Tibial nerve (tissue), 4 donors: ENCODE results near the gene ZNF280D. TPM values are rescaled to one million over a fixed set of nuclear protein-coding genes. Genes with fewer than 3 reads are reported as not detected.

ENCODE experiments used
- DNase-seq, 2 donors: peaks; one replicate each; pipeline ENCODE4 v3.0.0-alpha.2; 2019; ENCODE audit warnings: low spot score in 2 of 2
- H3K27ac ChIP-seq, 4 donors: fragments of 200-600 bp; sonication (generic) in 3 of 4; one replicate each; pipeline ENCODE4 v1.5.1; 2017 to 2019; ENCODE audit warnings: mild to moderate bottlenecking in 1 of 4
- H3K27me3 ChIP-seq, 2 donors: fragments of 200-600 bp; sonication (generic) in 1 of 2; one replicate each; pipeline versions ENCODE4 v1.5.1 to v1.6.0; 2017 to 2019
- H3K36me3 ChIP-seq, 3 donors: fragments of 200-600 bp; sonication (generic); one replicate each; pipeline ENCODE4 v1.5.1; 2018 to 2019
- H3K4me1 ChIP-seq, 4 donors: fragments of 200-600 bp; sonication (generic) in 3 of 4; one replicate each; pipeline ENCODE4 v1.5.1; 2017 to 2019
- H3K4me3 ChIP-seq, 4 donors: fragments of 200-600 bp; sonication (generic) in 3 of 4; one replicate each; pipeline ENCODE4 v1.5.1; 2017 to 2019; ENCODE audit warnings: mild to moderate bottlenecking in 1 of 4, moderate library complexity in 1 of 4
- H3K9me3 ChIP-seq, 4 donors: fragments of 200-600 bp; sonication (generic) in 3 of 4; one replicate each; pipeline ENCODE4 v1.5.1; 2017 to 2019
- EP300 ChIP-seq, 2 donors: sonication (generic); formaldehyde crosslinking; IDR thresholded peaks; one replicate each; pipeline ENCODE4 v1.6.1; 2017; ENCODE audit warnings: antibody characterized with exemption in 2 of 2, mild to moderate bottlenecking in 1 of 2
- POLR2A ChIP-seq, 2 donors: fragments of 450-650 bp; IDR thresholded peaks; one replicate each; pipeline ENCODE4 v1.6.1; 2017; ENCODE audit warnings: antibody characterized with exemption in 2 of 2, mild to moderate bottlenecking in 2 of 2, moderate library complexity in 2 of 2
- WGBS, 2 donors: methylation state at CpG; one replicate each; pipeline ENCODE4 v1.1.5; 2018; 5-methylcytosine and 5-hydroxymethylcytosine counted together
- total RNA-seq, 4 donors: library from RNA; depleted of rRNA; stranded (reverse); fragments of >200 nt; gene quantifications; one replicate each; pipeline ENCODE4 v1.1.0, GENCODE V29; 2016
- TF ChIP-seq, protein P1 (sequence below), 5 experiments: fragments of 200-600 bp in 3 of 5; fragments of 450-650 bp in 2 of 5; sonication (generic) in 3 of 5; IDR thresholded peaks; one replicate each; pipeline ENCODE4 v1.5.1; 2016 to 2019; ENCODE audit warnings: antibody characterized with exemption in 5 of 5, mild to moderate bottlenecking in 3 of 5, moderate library complexity in 2 of 5

Gene ZNF280D
- total RNA-seq, 4 donors from 2014 or later, result 60.6 to 107 (median 75.2) TPM

DNA sequence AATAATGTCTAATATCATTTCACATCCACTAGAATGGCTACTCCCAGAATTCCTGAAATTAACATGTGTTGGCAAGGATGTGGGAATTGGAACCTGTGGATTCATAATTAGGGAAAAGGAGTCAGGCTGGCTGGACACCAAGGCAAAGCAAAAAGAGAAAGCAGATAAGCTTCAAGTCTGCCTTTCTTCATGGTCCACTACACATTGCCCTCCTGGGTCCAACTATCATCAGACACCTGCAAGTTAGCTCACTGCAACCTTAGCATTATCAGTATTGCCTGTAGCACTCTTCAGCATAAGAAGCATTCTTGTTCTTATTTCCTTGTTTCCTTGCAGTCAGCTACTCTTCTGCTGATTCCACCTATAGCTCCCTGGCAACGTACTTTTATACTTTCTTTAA, 124.3 kb downstream of the ZNF280D start:
- 78 to 84% methylated on average over 1 of the region's 1 CpG for WGBS, 2 donors
- Histone ChIP-seq H3K4me3 (no peak overlapping the region), H3K9me3 (peaks cover 0 to 9% (median 0%) of the 10 kb centered on the region in 4 donors), H3K4me1 (no peaks in the 10 kb centered on the region), H3K27ac (no peak overlapping the region), H3K27me3 (no peaks in the 10 kb centered on the region), H3K36me3 (no peaks in the 10 kb centered on the region)
- TF ChIP-seq, protein P1, sequence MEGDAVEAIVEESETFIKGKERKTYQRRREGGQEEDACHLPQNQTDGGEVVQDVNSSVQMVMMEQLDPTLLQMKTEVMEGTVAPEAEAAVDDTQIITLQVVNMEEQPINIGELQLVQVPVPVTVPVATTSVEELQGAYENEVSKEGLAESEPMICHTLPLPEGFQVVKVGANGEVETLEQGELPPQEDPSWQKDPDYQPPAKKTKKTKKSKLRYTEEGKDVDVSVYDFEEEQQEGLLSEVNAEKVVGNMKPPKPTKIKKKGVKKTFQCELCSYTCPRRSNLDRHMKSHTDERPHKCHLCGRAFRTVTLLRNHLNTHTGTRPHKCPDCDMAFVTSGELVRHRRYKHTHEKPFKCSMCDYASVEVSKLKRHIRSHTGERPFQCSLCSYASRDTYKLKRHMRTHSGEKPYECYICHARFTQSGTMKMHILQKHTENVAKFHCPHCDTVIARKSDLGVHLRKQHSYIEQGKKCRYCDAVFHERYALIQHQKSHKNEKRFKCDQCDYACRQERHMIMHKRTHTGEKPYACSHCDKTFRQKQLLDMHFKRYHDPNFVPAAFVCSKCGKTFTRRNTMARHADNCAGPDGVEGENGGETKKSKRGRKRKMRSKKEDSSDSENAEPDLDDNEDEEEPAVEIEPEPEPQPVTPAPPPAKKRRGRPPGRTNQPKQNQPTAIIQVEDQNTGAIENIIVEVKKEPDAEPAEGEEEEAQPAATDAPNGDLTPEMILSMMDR (IDR thresholded peaks at IDR 0.05), result no peak
- no peak for TF ChIP-seq EP300 (IDR thresholded peaks at IDR 0.05)
- no peak for TF ChIP-seq POLR2A (IDR thresholded peaks at IDR 0.05)
- no peak for DNase-seq

DNA sequence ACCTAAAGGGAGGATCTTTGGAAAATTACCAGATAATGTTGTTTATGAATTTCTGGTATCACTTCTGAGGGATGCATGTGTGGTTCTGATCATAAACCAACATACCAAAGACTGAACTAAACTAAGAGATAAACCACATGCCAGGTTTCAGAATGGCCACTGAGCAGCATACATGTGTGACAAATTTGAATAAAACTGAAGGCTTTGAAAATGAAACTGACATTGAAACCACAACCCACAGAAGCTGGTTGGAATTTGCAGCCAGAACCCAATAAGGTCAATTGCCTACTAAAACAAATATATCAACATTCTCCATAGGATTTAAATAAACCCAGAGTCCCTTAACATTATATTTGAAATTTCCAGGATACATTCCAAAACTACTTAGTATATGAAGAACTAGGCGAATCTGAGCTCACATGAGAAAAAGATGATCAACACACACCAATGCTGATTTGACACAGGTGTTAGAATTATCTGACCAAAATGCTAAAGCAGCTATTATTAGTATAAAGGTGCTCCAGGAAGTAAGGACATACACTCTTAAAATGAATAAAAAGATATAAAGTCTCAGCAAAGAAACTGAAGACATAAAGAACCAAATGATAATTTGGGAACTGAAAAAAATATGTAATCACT, 125.0 kb downstream of the ZNF280D start:
- 64 to 70% methylated on average over 1 of the region's 1 CpG for WGBS, 2 donors
- TF ChIP-seq POLR2A (IDR thresholded peaks at IDR 0.05), result no peak
- TF ChIP-seq, protein P1 (IDR thresholded peaks at IDR 0.05), result no peak
- no peak for TF ChIP-seq EP300 (IDR thresholded peaks at IDR 0.05)
- peaks cover 0 to 15% (median 0%) of the 10 kb centered on the region in 4 donors for H3K9me3 ChIP-seq
- DNase-seq, result no peak
- H3K4me1 ChIP-seq, result no peaks in the 10 kb centered on the region
- H3K27me3 ChIP-seq, result no peaks in the 10 kb centered on the region
- no peak overlapping the region for H3K4me3 ChIP-seq
- no peak overlapping the region for H3K27ac ChIP-seq
- no peaks in the 10 kb centered on the region for H3K36me3 ChIP-seq

DNA sequence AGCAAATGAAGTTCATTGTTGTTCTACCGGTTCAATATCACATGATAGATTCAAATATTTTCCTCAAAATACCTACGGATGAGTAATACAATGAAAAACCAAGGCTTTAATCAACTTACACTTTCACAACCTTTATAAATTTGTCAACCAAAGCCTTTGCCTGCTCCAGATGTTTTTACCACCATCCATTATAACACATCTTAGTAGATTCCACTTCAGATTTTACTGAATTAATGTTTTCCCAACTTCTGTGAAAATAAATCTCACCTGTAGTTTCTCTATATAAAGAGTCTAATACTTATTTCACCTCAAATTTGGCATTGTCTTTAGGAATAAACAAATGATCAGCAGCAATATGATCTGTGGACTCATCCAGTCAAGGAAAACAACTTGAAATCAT, 131.1 kb downstream of the ZNF280D start:
- no peaks in the 10 kb centered on the region for H3K36me3 ChIP-seq
- no peak for DNase-seq
- peaks cover 0 to 34% (median 9%) of the 10 kb centered on the region in 4 donors for H3K9me3 ChIP-seq
- no peak overlapping the region for H3K27ac ChIP-seq
- 93 to 94% methylated on average over 2 of the region's 2 CpGs for WGBS, 2 donors
- TF ChIP-seq POLR2A (IDR thresholded peaks at IDR 0.05) (no peak), EP300 (IDR thresholded peaks at IDR 0.05) (no peak)
- TF ChIP-seq, protein P1 (IDR thresholded peaks at IDR 0.05), result no peak
- H3K27me3 ChIP-seq, result no peaks in the 10 kb centered on the region
- no peaks in the 10 kb centered on the region for H3K4me1 ChIP-seq
- no peak overlapping the region for H3K4me3 ChIP-seq

DNA sequence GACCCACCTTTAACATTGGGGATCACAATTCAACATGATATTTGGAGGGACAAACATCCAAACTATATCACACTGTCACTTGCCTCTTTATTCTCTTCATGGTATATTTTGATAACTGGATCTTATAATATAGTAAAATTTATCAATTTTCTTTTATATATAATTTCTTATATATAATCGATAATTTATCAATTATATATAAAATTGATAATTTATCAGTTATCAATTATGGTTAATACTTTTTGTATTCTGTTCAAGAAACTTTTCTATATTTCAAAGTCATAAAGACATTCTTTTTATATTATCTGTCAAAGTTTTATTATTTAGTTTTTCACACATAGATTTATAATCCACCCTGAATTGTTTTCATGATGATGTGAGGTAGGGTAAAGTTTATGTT, 132.9 kb downstream of the ZNF280D start:
- no peak overlapping the region for H3K4me3 ChIP-seq
- TF ChIP-seq POLR2A (IDR thresholded peaks at IDR 0.05) (no peak), EP300 (IDR thresholded peaks at IDR 0.05) (no peak)
- TF ChIP-seq, protein P1 (IDR thresholded peaks at IDR 0.05), result no peak
- H3K9me3 ChIP-seq, result peaks cover 0 to 34% (median 9%) of the 10 kb centered on the region in 4 donors
- WGBS, 2 donors, result 91 to 95% methylated on average over 1 of the region's 1 CpG
- no peak for DNase-seq
- H3K27me3 ChIP-seq, result no peaks in the 10 kb centered on the region
- H3K4me1 ChIP-seq, result no peaks in the 10 kb centered on the region
- H3K27ac ChIP-seq, result no peak overlapping the region
- H3K36me3 ChIP-seq, result no peaks in the 10 kb centered on the region

DNA sequence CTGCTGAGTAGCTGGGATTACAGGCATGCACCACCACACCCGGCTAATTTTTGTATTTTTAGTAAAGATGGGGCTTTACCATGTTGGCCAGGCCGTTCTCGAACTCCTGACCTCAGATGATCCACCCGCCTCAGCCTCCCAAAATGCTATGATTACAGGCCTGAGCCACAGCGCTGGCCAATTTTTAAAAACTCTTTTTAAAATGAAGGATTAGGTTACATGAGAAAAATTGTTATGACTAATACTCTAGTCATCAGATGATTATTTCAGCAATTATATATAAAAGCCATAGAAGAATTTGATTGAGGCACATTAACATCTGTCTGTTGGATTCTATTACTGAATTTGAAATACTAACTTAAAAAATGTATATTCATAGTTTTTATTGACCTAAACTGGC, 134.3 kb downstream of the ZNF280D start:
- Histone ChIP-seq H3K4me1 (no peaks in the 10 kb centered on the region), H3K36me3 (no peaks in the 10 kb centered on the region), H3K9me3 (peaks cover 0 to 25% (median 9%) of the 10 kb centered on the region in 4 donors), H3K27ac (no peak overlapping the region), H3K27me3 (no peaks in the 10 kb centered on the region), H3K4me3 (no peak overlapping the region)
- TF ChIP-seq, protein P1 (IDR thresholded peaks at IDR 0.05), result no peak
- TF ChIP-seq POLR2A (IDR thresholded peaks at IDR 0.05) (no peak), EP300 (IDR thresholded peaks at IDR 0.05) (no peak)
- WGBS, 2 donors, result 73 to 75% methylated on average over 5 of the region's 5 CpGs
- DNase-seq, result no peak
